ENCODE measurements around the gene SPAG16.

SPAG16 gene

DNA sequence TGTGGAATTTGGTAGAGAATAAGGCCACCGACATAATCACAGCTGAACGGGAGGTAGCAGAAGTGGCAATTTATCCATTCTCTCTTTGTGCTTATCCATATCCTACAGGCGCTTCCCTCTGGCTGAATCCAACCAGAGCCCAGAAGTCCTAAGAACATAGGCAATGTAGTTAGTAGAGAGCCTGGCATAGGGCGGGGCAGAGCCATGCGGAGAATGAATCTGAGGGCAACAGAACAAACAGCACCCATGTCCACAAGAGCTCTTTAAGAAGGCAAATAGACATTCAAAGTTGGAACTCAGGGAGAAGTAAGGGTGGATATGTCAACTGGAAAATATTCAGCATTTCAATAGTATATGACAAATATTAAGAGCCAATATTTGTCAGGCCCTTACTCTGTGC is 820.7 kb downstream of the SPAG16 start:
- DNase-seq: no peak

DNA sequence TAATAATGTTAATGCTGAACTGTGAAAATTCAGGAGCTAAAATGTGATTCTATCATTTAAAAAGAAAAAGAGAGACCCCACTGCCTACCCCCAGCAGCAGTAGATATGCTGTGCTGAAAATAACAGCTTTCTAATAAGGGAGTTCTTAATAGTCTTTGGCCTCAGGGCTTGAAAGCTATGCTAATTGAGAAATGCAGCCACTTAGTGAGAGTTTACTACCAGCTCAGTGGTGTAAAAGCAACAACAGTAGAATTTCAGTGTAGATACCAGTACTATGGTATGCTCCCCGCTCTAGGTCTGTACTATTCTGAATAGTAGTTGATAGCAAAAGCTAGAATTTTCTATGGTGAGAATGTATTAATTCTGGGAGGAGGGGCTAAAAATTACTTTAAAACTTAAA is 823.5 kb downstream of the SPAG16 start:
- no peak for DNase-seq

DNA sequence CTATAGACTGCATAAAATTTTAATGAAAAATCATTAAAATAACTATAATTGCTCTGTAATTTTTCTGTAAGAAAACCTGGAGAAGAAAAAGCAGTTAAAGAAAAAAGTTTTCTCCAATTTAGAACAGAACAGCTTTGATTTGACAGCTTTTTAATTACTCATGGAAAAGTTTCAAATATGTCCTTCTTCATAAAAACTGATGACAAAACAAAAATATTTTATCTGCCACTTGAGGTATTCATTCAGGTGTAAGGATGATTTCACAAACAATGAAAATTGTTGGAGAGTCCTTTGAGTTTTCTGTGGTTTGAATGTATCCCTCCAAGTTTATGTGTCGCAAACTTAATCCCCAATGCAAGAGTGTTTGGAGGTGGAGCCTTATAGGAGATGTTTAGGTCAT is 824.3 kb downstream of the SPAG16 start:
- no peak for DNase-seq

DNA sequence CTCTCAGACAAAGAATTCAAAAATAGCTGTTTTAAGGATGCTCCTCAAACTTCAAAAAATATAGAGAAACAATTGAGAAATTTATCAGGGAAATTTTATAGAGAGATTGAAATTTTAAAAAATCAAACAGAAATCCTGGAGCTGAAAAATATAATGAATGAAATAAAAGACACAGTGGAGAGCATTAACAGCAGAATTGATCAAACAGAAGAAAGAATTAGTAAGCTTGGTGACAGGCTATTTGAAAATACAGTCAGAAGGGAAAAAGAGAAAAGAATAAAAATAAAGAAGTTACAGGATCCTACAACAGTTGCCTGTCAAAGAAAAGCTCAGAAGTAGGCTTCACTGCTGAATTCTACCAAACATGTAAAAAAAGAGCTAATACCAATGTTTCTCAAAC is 832.8 kb downstream of the SPAG16 start:
- DNase-seq: no peak

DNA sequence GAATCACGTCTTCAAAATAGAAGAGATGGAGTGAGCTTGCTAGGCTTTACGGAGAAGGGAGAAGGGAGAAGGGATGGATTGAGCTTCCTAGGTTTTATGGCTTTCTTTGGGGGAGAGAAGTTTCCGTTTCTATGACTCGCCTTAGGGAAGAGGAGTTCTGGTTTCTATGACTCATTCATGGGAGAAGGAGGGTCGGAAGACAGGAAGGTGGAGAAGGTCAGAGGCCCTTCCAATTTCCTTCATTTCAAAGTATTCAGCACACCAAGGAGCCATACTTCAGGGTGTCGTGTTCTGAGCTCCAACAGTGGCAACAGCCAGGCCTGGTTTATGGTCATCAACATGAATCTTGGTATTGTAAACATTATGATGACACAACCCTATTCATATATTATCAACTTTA is 841.9 kb downstream of the SPAG16 start:
- no peak for DNase-seq

DNA sequence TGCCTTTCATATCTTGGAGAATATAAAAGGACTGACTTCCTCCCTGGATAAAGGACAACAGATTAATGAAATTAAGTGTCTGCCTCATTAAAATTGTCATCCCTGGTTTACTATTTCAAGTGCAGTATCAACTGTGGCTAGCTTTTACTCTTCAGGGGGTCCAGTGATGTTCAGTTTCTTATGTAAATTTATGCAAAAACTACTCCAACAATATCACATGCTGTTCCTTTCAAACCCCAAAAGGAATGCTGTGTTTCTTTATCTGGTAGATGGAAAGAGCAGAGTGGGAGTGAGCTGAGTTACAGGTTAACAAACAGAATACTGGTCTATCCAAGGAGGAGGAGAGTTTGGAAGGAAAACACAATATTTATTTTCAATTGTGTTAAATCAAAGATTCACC is 842.9 kb downstream of the SPAG16 start:
- no peak for DNase-seq

DNA sequence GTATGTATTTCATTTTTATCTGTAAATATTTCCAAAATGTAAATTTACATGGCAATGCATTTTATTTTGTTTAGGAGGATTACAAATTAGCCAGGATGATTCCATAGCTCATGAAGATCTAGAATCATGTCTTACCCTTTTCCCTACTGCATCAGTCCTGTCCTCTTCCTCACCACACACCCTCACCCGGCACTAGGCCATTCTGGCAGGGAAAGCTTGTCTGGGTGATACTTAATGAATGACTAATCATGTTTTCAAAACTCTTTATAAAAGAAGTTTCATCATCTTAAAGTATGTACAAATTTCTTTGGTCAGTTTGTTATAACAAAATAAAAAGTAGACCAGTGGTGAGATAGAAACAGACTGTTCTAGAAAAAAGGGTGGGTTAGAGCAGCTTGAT is 843.3 kb downstream of the SPAG16 start:
- DNase-seq: no peak

DNA sequence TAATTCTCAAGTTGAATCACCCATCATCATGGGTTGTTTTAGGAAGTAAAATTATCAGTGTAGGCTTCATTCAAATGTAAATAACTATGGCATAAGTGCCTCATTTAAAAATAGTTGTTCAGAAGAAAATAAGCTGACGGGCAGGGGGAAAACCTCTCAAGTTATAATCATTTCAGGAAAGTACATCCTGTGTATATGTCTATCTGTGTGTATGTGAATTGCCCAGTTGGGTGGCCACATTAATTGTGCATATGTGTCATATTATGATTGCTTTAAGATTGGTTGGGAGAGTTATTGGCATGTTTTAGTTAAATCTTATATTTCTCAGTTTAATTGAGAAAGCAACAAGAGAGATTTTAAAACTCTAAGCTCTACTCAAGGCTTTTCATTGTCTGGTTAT is 843.8 kb downstream of the SPAG16 start:
- DNase-seq: no peak

DNA sequence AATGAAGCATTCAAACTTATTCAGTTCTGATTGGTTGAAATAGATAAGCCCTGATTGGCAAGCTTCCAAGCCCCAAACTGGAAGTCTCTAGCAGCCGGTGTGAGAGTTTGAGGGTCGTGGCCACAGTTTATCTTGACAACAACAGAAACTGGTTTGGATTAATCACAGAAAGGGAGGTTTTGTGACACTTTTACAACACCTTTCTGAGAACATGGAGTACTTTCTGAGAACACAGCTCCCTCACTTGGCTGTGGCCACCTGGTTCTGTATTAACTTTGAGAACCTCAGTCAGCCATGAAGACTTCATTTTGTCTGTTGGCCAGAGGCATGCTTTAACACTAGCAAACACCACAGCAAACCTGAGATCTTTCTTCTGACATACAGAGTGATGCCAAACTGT is 845.9 kb downstream of the SPAG16 start:
- no peak for DNase-seq

DNA sequence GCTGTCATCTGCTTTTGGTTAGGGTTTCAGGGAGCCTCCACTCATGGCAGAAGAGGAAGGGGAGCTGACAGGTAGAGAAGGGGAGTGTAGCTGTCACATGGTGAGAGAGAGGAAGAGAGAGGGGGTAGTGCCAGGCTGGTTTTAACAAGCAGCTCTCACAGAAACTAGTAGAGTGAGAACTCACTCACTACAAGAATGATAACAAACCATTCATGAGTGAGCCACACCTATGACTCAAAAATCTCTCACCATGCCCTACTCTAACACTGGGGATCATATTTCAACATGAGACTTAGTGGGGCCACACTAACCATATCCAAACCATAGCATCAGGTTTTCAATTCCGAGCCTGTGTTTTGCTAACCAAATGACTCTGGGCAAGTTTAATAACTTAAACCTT is 851.7 kb downstream of the SPAG16 start:
- DNase-seq: no peak

DNA sequence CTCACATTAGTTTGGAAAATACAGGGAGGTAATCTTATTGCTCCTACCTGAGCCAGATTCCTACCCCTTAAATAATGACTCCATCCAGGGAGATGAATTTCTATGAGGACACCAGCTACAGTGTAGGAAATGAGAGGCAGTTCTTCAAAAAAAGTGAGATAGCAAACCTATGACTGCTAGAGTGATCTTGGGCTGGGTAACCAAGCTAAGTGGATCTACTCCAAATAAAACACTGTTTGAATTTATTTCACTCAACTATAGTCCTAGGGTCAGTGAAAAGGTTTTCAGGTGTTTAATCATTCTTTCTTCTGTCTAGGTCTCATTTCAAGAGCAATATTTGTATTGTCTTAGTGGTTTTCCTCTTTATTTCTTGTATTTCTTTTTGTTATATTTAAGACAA is 854.5 kb downstream of the SPAG16 start:
- DNase-seq: no peak

DNA sequence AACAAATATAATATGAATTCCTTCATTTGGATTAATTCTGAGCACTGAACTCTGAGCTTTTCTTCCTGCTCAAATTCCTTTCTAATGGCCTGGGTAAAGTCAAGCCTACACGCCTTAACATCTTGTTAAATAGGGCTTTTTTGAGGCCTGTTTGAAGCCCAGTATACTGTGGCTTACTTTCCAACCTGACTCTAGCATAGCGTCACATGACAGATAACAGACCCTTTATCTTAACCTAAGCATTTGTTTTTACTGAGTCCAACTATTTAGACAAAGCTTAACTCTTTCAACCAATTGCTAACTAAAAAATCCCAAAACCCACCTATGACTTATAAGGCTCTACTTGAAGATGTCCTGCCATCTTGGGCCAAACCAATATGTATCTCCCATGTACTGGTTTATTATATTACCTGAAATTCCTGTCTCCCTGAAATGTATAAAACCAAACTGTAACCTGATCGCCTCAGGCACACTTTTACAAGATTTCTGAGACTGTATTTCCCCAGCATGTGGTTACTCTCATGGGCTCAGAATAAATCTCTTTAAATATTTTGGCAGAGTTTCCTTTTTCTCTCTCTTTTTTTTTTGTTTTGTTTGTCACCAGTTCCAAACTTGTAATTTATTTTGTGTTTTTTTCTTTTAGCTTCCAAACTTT is 855.5 kb downstream of the SPAG16 start:
- no peak for DNase-seq

DNA sequence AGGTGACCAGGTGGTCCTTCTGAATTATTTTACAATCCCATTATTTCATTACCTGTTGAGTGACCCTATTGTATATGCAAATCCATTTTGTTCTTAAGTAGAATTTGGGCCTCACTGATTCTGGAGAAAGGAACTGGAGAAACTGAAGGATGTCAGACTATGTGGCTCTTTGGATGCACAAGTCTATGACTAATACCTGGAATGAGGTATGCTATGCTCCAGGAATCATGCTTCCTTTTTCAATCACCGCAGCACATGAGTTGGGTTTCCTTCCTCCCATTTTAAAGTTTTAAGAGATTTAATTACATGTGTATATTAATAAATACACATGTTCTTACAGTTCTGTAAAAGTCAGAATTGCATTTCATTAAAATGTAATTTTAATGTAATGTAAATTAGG is 872.7 kb downstream of the SPAG16 start:
- no peak for DNase-seq

DNA sequence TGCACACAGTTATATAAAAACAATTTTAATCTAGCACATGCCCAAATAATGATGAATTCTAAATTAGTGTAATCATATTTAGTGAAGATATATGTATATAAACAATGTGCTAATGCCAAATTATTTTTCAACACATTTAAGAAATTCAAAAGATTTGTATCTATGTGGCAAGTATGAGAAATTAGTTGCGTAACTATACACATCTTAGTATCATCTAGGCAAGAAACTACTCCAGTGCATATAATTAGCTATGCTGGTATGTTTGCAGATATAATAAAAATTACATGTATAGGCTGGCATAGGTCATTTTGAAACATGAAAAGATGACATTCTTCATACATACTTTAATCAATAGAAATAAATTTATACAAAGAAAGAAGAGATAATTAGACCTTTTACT is 874.6 kb downstream of the SPAG16 start:
- DNase-seq: no peak

DNA sequence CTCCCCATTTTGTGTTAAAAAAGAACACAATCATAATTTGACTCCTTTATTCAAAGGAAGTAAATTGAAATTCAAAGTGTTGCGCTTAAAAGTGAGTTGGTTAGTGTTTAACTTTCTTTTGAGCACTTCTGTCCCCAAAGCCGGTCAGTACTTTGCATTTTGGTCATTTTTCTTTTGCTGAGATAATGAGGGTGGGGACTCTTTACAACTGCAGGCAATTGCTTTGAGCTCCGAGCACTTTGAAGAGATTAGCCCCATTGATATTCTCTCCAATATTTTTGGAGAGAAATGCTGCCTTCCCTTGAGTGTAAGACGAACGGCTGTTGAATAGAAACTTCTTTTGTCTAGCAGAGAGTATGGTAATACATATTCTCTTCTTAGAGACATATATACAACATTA is 885.0 kb downstream of the SPAG16 start:
- DNase-seq: no peak

DNA sequence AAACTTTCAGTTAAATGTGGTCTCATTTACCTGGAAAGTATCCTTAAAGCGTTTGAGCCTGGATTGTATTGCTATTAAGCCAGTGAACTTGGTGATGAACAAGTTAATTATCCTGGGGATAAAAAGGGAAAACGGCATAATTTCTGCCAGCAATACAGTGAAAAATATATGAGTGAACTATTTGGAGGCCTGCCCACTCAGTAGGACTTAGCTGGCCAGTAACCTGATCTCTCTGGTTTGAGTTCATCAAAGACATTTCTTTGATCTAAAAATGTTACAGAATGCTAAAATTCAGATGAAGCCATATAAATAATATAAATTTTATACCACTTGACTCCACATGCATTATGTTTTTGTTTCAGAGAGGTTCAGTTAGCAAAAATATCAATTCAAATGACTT is 885.5 kb downstream of the SPAG16 start:
- DNase-seq: no peak

DNA sequence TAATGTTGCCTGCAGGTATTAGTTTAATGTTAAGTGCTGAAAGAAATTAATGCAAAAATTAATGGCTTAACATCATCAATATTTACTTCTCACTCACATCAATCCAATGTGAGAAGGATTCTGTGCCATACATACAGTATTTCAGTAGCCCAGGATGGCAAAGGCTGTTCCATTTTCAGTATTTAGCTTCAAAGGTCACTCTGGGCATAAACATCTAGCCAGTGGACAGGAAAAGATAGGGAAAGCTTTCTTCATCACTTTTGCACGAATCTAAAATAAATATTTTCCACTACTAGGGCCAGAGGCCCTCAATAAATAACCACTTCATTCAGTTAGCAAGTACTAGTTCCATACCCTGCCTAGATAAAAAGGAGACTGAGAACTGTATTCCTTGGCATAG is 890.3 kb downstream of the SPAG16 start:
- no peak for DNase-seq

DNA sequence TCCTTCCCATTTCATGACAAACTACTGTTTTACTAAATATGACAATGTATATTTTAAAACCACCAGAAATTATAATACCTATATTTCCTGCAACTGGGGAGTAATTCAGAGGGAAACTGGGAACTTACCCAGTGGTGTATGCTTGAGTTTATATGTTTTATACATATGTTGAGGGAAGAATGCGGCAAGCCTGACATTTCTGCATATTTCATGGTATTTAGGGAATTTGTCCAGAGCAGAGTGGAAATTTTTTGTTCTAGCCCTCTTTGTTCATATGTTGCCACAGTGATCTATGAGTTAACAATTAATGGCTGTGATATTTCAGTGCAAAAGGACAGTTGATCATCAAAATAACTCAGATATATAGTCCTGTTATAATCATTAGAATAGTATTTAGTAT is 895.8 kb downstream of the SPAG16 start:
- no peak for DNase-seq

DNA sequence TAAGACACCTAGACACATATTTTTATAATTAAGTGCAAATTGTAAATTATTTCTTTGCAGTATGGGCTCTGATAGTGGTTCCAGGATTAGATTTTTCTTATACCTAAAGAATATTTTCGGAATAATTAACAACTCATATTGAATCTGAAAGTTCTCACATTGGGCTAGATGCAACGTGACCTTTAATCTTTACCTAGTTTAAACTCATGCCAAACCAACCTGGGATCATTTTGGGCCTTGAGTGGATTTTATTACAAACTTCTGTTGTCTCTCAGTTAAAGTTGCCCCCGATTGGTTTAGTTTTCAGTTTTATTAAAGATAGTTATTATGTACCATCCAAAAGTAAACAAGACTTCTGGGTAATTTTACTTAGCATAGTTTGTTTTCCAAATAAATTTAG is 896.4 kb downstream of the SPAG16 start:
- DNase-seq: no peak

DNA sequence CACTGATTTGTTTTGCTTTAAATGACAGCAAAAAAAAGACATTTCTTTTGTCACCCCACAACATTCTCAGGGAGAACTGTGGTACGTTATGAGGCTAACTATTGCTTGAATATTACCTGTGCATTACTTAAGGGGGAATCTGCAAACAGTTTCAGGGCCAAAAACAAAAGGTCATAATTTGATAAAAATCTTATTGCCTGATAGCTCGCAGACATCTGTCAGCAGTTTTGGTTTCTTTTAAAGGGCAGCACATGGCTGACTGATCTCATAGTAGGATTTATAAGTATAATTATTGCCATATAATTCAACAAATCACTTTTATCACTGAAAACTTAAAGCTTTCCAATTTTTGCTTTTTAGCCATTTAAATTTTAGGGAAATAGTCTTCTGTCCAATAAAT is 900.2 kb downstream of the SPAG16 start:
- DNase-seq: no peak

DNA sequence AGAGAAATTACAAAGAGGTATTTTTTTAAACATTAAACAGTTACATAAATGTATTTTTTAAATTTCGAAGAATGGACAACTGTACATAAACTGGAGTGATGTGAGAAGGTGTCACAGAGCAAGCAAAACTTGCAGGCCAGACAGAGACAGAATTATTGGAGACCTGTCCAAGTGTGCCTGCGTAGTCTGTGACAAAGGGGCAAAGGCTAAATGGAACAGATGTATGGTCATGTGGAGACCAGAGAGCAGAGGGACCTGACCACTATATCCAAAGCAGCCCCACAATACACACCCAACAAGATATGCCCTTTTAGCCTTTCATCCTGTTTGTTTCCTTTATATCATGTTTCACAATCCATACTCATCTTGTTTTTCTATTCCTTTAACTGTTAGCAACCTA is 901.3 kb downstream of the SPAG16 start:
- DNase-seq: no peak

DNA sequence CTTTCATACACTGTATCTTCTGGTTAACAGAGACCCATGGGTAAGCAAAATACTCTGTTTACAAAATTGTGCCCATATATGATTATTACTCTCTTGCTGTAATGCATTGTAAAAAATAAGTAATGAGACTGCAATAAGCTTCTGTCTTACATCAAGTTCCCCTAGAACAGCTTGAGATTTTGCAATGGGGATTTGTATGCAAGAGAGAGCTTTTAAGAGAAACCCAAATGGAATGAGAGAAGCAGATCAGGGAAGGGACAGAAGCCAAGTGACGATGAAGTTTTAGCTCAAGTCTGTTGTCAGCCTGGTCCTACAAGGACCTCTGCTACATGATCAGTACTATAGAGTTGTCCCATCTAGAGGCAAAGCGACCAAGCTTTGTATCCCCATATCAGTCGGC is 908.4 kb downstream of the SPAG16 start:
- DNase-seq: no peak

DNA sequence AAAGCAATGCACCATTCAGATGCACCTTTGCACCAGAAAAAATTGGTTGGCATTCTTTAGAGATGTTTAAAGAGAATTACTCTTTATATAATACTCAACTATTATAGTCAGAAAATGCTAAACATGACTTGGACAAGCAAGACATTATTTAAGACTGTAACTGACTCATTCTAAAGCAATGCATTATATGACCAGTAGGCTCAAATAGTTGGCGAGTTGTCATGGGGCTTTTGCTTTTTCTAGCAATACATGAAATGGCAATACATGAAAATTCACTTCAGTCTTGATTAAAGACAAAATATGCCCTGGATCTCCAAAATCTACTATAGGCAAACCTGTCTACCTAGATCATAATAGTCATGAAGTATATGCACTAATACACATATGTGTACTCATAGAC is 909.7 kb downstream of the SPAG16 start:
- DNase-seq: no peak

DNA sequence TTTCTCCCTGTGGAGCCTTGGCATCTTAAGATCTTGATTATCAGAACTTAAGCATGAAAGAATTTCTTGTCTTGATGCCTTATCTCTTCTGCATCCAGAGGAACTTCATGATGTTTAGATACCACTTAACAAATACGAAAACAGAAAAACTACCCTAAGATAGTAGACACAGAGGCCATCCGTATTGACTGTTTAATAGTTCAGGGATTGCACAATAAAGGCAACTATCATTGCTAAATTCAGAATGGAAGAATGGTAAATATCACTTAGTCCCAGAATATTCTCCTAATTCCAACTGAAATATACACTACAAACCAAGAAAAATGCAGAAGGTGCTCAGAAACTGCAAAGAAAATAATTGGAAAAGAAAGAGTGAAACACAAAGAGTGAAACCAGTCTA is 912.0 kb downstream of the SPAG16 start:
- no peak for DNase-seq

DNA sequence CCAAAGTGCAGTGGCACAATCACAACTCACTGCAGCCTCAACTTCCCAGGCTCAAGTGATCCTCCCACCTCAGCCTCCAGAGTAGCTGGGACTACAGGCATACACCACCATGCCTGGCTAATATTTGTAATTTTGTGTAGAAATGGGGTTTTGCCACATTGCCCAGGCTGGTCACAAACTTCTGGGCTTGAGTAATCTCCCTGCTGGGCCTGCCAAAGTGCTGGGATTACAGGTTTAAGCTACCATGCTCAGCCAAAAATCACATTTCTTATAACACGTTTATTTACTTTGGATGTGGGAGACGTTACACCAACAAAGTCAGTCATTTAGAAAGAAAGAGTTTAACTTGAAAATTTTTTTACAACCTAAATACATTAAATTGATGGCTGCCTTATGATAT is 917.6 kb downstream of the SPAG16 start:
- DNase-seq: no peak

DNA sequence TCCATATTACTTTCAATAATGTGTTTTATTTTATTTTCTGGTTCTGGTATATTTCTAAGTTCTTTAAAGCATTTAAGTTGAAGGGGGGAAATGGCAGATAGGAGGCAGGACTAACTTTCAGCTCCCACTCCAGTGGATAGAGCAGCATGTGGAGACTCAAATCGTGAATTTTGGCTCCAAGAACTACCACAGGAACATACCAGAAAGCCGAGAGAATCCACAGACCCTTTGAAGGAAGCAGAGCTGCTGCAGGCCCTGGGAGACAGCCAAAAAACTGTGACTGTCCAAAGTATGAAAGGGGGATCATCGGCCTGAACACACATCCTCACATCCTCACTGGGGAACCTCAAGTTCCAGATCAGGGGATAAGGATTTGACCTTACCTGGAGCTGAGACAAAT is 919.0 kb downstream of the SPAG16 start:
- no peak for DNase-seq
